Adrenal gland (tissue), 12 donors: Measurements from ENCODE around the gene OTOP3. TPM values are rescaled to one million over a fixed set of nuclear protein-coding genes. Genes with fewer than 3 reads are reported as not detected.
A peak's percentile ranks its signal among the peaks of the same experiment; 100 is the strongest.
"Not testable (repeated sequence)": the region's sequence is repeated elsewhere in the genome, so short reads cannot be mapped to it uniquely, and the experiment has no call there.

Experiments
- DNase-seq, 7 donors: peaks; one replicate each; pipeline ENCODE4 v3.0.0-alpha.2; 2019 to 2020
- H3K27ac ChIP-seq, 5 donors: fragments of 200-600 bp; sonication (generic) in 4 of 5; 1 replicate in 3 of 5; 2 replicates in 2 of 5; pipeline versions ENCODE4 v1.5.1 to v1.8.0; 2016 to 2020; ENCODE audit warnings: mild to moderate bottlenecking in 1 of 5
- H3K27me3 ChIP-seq: fragments of 200-600 bp; 2 replicates; pipeline ENCODE4 v1.8.0; 2021
- H3K36me3 ChIP-seq, 2 donors: fragments of 200-600 bp; replicated peaks in 1 of 2; 1 replicate in 1 of 2; 2 replicates in 1 of 2; pipeline versions ENCODE4 v1.5.1 to v1.8.0; 2018 to 2022
- H3K4me1 ChIP-seq, 2 donors: fragments of 200-600 bp; replicated peaks in 1 of 2; 1 replicate in 1 of 2; 2 replicates in 1 of 2; pipeline versions ENCODE4 v1.5.1 to v1.8.0; 2018 to 2021
- H3K4me3 ChIP-seq, 4 donors: fragments of 200-600 bp; sonication (generic) in 3 of 4; one replicate each; pipeline ENCODE4 v1.5.1; 2016 to 2018
- H3K9me3 ChIP-seq, 3 donors: fragments of 200-600 bp; sonication (generic) in 1 of 3; replicated peaks in 1 of 3; 1 replicate in 2 of 3; 2 replicates in 1 of 3; pipeline versions ENCODE4 v1.5.1 to v1.8.0; 2016 to 2021
- POLR2A ChIP-seq, 2 donors: fragments of 450-650 bp; IDR thresholded peaks; one replicate each; pipeline ENCODE4 v1.6.1; 2017; ENCODE audit warnings: antibody characterized with exemption in 2 of 2, mild to moderate bottlenecking in 2 of 2, moderate library complexity in 1 of 2
- WGBS, 4 donors: extraction: QIAGEN DNeasy Blood & Tissue Kit in 2 of 4; methylation state at CpG; one replicate each; pipeline versions ENCODE4 v1.1.5 to v1.1.7; 2013 to 2017; 5-methylcytosine and 5-hydroxymethylcytosine counted together
- intact Hi-C, 2 donors: fragments of 100-400 bp; cut with DNase I; formaldehyde crosslinking; loops; one replicate each; pipeline versions ENCODE4 v1.14.1 to v1.15.0; 2022 to 2023
- polyA plus RNA-seq, 3 donors: library from polyadenylated mRNA; stranded (reverse); fragments of 200-250 nt in 2 of 3; fragments of 350-450 nt in 1 of 3; fragmentation: Illumina TruSeq in 1 of 3; extraction: RNeasy Lipid Tissue Mini Kit (QIAGEN cat#74804) in 1 of 3; gene quantifications; one replicate each; pipeline ENCODE4 v1.2.3, GENCODE V29; 2013 to 2014
- total RNA-seq, 9 donors: library from RNA; depleted of rRNA in 4 of 9; stranded (reverse); fragments of >200 nt in 4 of 9; fragments of 120-200 nt in 1 of 9; fragmentation: NEBNext Ultra II Directional in 1 of 9; extraction: Animal tissue kit (Norgen Biotek cat#: 25700) in 1 of 9; gene quantifications; one replicate each; pipeline versions ENCODE4 v1.1.0 to v1.2.4, GENCODE V29; 2013 to 2023
- TF ChIP-seq, protein P1 (sequence below), 6 experiments: fragments of 450-650 bp in 4 of 6; fragments of 200-600 bp in 2 of 6; sonication (generic) in 1 of 6; IDR thresholded peaks; 1 replicate in 5 of 6; 2 replicates in 1 of 6; pipeline versions ENCODE4 v1.5.1 to v1.8.0; 2016 to 2021; ENCODE audit warnings: antibody characterized with exemption in 6 of 6, mild to moderate bottlenecking in 2 of 6, moderate library complexity in 1 of 6
- donor health status: healthy with polysubstance abuse.
- donor health status: Bipolar disorder and iron deficiency.
- donor health status: DM: yes; HTN: yes; CAD: no.
- donor health status: DM: no; HTN: no; CAD: no.
- donor health status: DM: no; HTN: no; CAD: no.
- donor health status: DM: yes; HTN: yes; CAD: no.

Gene OTOP3
- total and polyA plus RNA-seq, 12 donors: not detected

DNA sequence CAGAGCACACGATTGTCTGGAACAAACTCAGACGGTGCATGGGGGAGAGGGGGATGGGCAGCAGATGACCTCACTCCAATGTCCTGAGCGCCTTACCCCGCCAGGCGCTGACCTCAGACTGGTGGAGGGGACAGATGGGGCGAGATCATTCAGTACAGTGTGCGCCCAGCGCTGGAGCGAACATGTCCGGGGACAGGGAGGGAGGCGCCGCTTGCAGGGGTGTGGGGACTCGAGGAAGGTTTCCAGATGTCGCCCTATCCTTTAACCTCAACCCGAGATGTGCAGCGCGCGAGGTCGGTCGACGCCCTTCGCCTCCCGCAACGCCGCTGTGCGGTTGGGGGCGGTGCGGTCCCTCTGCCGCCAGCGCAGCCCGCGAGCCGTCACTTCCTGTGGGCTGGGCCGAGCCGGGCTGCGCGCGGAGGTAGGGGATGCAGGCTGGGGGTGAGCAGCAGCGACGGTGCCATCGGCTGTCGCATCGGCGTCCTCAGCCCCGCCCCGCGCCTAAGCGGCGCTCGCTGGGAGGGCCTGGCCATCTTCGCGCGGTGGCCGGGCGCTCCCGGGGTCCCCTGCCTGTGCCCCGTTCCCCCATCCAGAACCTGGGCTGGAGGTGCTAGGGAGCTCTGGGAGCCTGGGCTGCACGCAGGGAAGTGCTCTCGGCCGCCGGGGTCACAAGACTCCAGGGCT is 46.4 kb downstream of the OTOP3 start:
- H3K4me1 ChIP-seq: peaks cover 12 to 14% of the 10 kb centered on the region in 2 donors
- intact Hi-C loops: no loop called here

DNA sequence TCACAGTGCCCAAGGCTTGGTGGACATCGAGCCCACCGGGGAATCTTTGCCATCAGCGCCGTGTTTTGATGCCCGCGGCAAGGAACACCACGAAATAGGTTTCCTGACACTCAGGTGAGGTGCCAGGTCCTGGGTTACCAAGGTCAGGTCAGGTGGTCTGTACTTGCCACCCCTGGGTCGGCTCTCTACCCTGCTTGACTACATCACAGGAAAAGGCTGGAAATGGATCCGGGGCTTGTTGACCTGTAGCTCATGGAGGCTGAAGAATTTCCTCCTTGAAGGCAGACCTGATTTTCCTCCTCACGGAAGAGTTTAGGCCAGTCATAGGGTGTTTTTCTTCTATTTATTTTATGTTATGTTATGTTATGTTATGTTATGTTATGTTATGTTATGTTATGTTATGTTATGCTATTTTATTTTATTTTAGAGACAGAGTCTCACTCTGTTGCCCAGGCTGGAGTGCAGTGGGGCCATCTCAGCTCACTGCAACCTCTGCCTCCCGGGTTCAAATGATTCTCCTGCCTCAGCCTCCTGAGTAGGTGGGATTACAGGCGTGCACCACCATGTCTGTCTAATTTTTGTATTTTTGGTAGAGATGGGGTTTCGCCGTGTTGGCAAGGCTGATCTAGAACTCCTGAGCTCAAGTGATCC is 47.1 kb downstream of the OTOP3 start:
- DNase-seq: peak in 1 of 7 donors; percentile 65
- Histone ChIP-seq H3K4me3 (peak overlapping the region in 2 of 4 donors; percentile 45 to 61), H3K27ac (peak overlapping the region in 4 of 5 donors; percentile 45 to 86 (median 77)), H3K4me1 (peaks cover 13 to 15% of the 10 kb centered on the region in 2 donors)
- intact Hi-C loops, H3K9me3 ChIP-seq, H3K36me3 ChIP-seq, H3K27me3 ChIP-seq: not testable (repeated sequence)
- 38 to 73% (median 39%) methylated on average over 7 to 14 of the region's 14 CpGs for WGBS, 4 donors

More for the DNA sequence above, 46.4 kb downstream of the OTOP3 start:
- Histone ChIP-seq H3K4me3 (peak overlapping the region in 3 of 4 donors; percentile 45 to 61 (median 56)), H3K27me3 (no peaks in the 10 kb centered on the region), H3K27ac (peak overlapping the region; percentile 33 to 86 (median 68)), H3K36me3 (no peaks in the 10 kb centered on the region), H3K9me3 (no peaks in the 10 kb centered on the region)
- 0% methylated on average over 16 to 61 of the region's 61 CpGs for WGBS, 4 donors
- TF ChIP-seq, protein P1, sequence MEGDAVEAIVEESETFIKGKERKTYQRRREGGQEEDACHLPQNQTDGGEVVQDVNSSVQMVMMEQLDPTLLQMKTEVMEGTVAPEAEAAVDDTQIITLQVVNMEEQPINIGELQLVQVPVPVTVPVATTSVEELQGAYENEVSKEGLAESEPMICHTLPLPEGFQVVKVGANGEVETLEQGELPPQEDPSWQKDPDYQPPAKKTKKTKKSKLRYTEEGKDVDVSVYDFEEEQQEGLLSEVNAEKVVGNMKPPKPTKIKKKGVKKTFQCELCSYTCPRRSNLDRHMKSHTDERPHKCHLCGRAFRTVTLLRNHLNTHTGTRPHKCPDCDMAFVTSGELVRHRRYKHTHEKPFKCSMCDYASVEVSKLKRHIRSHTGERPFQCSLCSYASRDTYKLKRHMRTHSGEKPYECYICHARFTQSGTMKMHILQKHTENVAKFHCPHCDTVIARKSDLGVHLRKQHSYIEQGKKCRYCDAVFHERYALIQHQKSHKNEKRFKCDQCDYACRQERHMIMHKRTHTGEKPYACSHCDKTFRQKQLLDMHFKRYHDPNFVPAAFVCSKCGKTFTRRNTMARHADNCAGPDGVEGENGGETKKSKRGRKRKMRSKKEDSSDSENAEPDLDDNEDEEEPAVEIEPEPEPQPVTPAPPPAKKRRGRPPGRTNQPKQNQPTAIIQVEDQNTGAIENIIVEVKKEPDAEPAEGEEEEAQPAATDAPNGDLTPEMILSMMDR (IDR thresholded peaks at IDR 0.05): peak in 3 of 6 experiments; percentile 8 to 37 (median 34)
- peak; percentile 61 to 83 for TF ChIP-seq POLR2A (IDR thresholded peaks at IDR 0.05)
- peak; percentile 73 to 86 (median 78) for DNase-seq

DNA sequence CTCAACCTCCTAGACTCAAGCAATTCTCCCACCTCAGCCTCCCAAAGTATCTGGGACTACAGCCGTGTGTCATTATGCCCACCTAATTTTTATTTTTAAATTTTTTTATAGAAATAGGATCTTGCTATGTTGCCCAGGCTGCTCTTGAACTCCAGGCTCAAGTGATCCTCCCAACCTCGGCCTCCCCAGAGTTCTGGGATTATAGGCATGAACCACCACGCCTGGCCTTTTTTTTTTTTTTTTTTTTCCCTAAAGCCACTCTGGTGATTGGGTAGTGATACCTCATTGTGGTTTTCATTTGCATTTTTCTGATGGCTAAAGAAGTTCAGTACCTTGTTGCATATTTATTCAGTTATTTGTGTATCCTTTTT is 50.5 kb downstream of the OTOP3 start:
- H3K4me1 ChIP-seq: peaks cover 21 to 22% of the 10 kb centered on the region in 2 donors
- no peak overlapping the region for H3K4me3 ChIP-seq
- DNase-seq: no peak
- no peaks in the 10 kb centered on the region for H3K36me3 ChIP-seq
- intact Hi-C loops: no loop called here
- no peak for TF ChIP-seq POLR2A (IDR thresholded peaks at IDR 0.05)
- TF ChIP-seq, protein P1 (IDR thresholded peaks at IDR 0.05): no peak
- 92 to 97% (median 95%) methylated on average over 3 of the region's 3 CpGs for WGBS, 4 donors
- H3K27ac ChIP-seq: no peak overlapping the region
- H3K9me3 ChIP-seq: no peaks in the 10 kb centered on the region
- H3K27me3 ChIP-seq: no peaks in the 10 kb centered on the region

DNA sequence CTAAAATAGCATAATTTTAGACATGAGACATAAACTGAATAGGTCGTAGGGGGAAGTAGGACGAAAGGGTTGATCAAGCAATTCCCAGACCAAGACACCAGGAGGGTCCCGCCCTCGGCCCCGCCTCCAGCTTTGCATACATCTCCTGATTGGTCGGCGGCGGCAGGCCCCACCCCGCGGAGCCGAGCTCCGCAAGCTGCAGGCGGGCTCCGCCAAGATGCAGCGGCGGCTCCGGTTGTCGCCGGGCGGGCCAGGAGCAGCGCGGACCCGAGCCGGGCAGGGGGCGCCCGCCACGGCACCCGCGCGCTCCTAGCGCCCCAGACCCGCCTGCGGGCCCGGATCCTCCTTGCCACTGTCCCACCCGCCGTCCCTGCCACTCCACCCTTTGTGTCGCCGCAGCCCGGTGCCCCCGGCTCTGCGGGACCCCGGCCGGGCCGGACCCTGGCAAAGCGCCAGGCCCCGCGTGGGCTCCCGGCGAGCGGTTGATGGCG is 51.8 kb downstream of the OTOP3 start, which contains the start of gene CDR2L:
CDR2L (plus strand) TSS at position 215 of the 491 bp plus-strand sequence. CDS start 412 bp downstream, outside the sequence.
- intact Hi-C loops: no loop called here
- Histone ChIP-seq H3K4me1 (peaks cover 21 to 22% of the 10 kb centered on the region in 2 donors), H3K4me3 (peak within 1 kb of the TSS; percentile 15 to 96 (median 50)), H3K27me3 (no peaks in the 10 kb centered on the region), H3K27ac (peak within 1 kb of the TSS; percentile 60 to 93 (median 84)), H3K9me3 (no peaks in the 10 kb centered on the region), H3K36me3 (no peaks in the 10 kb centered on the region)
- peak; percentile 89 to 95 for TF ChIP-seq POLR2A (IDR thresholded peaks at IDR 0.05)
- TF ChIP-seq, protein P1 (IDR thresholded peaks at IDR 0.05): peak in 1 of 6 experiments; percentile 7
- peak; percentile 95 to 99 (median 98) for DNase-seq
- WGBS, 4 donors: 0 to 2% (median 0%) methylated on average over 10 to 51 of the region's 51 CpGs
